ENCODE results near the gene USP24. TPM values are rescaled to one million over a fixed set of nuclear protein-coding genes. Genes with fewer than 3 reads are reported as not detected.

The USP24 gene
- total RNA-seq, 1 experiment from 2014 or later = 32.9 TPM

DNA sequence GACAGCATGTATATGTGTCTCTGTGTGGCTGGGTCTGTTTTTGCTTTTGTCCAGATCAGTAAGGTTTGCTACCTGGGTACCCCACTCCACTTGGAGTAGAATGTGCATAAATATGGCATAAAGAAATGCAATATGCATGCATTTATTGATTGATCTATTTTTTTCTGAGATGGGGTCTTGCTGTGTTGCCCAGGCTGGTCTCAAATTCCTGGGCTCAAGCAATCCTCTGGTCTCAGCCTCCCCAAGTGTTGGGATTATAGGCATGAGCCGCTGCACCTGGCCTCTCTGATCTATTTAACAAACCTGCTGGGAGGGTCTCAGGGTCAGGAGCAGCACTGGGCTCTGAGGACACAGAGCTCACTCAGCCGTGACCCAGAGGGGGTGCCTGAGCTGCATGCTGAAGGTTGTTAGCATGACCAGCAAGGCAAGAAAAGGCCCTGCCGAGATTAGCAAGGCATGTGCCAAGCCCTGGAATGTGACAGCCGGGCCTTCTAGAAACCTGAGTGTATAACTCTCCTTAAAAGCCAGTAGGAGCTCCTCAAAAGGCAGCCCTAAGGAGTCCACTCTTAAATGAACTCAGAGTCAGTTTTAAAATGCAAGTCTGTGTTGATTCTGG, 153.3 kb downstream of the USP24 start:
- Histone ChIP-seq H3K4me3 (ENCODE audit: insufficient read depth, low read depth, low read length) (no peak overlapping the region), H3K27me3 (ENCODE audit: control insufficient read depth, insufficient read depth, low read length) (no peaks in the 10 kb centered on the region), H3K36me3 (replicated peaks; ENCODE audit: control insufficient read depth, insufficient read depth, low read length) (peaks cover 3% of the 10 kb centered on the region)
- peak; percentile 14 for DNase-seq

DNA sequence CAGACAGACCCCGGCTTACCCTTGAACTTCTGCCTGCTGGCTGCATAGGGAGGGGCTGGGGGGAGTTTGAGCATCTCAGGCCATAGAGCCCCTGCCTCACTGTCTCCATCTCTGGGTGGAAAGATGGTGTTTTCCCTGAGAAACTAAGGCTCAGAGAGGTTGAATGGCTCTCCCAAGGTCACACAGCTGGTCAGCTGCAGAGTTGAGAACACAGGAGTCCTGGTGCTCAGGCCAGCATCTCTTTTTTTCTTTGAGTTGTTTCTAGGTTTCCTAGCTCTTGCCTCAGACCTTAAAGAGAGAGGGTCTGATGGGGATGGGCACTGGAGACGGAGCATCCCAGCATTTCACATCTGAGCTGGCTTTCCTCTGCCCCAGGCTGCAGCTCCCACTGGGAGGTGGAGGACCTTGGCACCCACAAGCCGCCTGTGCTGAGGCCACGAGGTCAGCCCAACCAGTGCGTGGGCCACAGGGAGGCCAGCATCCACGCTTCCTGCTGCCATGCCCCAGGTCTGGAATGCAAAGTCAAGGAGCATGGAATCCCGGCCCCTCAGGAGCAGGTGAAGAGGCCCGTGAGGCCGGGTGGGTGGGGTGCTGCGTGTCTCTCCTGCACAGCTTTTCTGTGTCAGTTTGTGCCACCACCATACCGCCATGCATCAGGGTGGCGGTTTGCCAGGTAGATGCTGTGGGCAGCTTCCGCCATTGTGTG, 154.0 kb downstream of the USP24 start:
- H3K36me3 ChIP-seq (replicated peaks; ENCODE audit: control insufficient read depth, insufficient read depth, low read length) = peaks cover 3% of the 10 kb centered on the region
- DNase-seq = peak; percentile 25

DNA sequence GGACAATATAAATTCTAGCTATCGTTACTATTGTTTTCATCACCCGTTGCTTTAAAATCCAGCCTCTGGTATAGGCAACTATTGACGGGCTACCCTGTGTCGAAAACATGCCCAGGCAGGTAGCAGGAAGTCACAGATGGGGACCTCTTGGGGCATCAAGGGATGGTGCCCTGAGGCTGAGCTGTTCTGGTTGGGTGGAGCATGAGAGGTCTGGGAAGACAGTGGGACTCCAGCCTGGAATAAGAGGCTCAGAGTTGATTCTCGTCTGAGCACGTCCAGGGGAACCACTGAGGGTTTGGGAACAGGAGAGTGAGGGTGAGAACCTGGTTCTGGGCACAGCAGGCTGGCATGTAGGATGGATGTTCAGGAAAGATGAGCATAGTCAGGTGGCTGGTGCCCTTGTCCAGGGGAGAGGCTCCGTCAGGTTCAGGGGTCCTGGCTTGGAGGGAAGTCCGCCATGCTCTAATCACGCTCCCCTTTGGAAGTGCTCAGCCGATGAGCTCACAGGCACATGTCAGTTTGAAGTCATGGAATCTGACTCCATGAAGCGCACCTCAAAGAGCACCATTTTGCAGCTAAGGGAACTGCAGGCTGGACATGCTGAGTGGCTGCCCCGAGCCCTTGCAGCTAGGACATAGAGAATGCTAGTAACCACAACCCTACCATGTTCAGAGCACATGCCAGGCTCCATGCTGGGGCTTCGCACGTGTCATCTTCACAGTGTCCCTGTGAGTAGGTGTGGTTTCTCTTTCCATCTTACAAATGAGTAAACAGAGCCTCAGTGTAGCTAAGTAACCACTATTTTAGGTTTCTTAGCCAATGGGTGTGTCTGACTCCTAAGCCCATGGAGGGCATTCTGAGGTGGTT, 154.8 kb downstream of the USP24 start:
- Histone ChIP-seq H3K27me3 (ENCODE audit: control insufficient read depth, insufficient read depth, low read length) (no peaks in the 10 kb centered on the region), H3K4me3 (ENCODE audit: insufficient read depth, low read depth, low read length) (no peak overlapping the region), H3K36me3 (replicated peaks; ENCODE audit: control insufficient read depth, insufficient read depth, low read length) (peaks cover 3% of the 10 kb centered on the region)
- DNase-seq = no peak

More for the DNA sequence above, 154.0 kb downstream of the USP24 start:
- Histone ChIP-seq H3K4me3 (ENCODE audit: insufficient read depth, low read depth, low read length) (no peak overlapping the region), H3K27me3 (ENCODE audit: control insufficient read depth, insufficient read depth, low read length) (no peaks in the 10 kb centered on the region)

DNA sequence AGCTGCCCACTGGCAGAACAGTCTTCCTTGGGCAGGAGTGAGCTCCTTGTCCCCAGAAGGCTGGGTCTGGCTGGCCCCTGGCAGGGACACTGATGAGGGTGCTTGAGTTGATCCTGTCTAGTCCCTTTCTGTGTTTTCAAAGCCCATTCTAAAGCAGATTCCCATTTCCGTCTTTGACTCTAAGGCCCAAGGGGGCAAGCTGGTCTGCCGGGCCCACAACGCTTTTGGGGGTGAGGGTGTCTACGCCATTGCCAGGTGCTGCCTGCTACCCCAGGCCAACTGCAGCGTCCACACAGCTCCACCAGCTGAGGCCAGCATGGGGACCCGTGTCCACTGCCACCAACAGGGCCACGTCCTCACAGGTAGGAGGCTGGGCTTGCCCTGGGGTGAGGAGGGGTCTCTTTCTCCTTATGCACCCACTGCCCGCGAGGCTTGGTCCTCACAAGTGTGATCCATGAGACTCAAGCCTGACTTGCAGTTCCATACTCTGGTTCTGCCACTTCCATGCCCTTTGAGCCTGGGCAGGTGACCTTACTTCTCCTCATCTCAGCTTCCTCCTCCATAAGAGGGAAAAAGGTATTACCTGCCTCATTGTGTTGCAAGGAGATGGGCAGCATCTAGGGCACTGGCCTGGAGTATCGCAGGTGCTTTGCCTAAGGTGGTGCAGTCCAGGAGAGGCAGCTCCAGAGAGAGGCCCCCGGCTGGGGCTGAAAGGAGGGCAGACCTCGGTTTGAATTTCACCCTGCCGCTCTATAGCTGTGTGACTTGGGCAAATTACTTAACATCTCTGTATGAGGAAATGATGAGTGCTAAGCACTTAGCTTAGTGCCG, 155.6 kb downstream of the USP24 start:
- peaks cover 3% of the 10 kb centered on the region for H3K36me3 ChIP-seq (replicated peaks; ENCODE audit: control insufficient read depth, insufficient read depth, low read length)
- no peaks in the 10 kb centered on the region for H3K27me3 ChIP-seq (ENCODE audit: control insufficient read depth, insufficient read depth, low read length)
- H3K4me3 ChIP-seq (ENCODE audit: insufficient read depth, low read depth, low read length) = no peak overlapping the region
- DNase-seq = no peak

DNA sequence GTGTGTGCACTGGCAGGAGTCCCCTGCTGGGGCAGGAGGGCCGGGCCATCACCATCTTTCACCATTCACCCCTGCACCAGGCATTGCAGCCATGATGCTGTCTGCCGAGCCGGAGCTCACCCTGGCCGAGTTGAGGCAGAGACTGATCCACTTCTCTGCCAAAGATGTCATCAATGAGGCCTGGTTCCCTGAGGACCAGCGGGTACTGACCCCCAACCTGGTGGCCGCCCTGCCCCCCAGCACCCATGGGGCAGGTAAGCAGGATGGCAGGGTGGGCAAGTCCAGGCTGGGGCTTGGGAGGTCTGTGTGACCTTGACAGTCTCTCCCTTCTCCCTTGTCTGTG, 157.2 kb downstream of the USP24 start:
- Histone ChIP-seq H3K4me3 (ENCODE audit: insufficient read depth, low read depth, low read length) (no peak overlapping the region), H3K36me3 (replicated peaks; ENCODE audit: control insufficient read depth, insufficient read depth, low read length) (peaks cover 3% of the 10 kb centered on the region), H3K27me3 (ENCODE audit: control insufficient read depth, insufficient read depth, low read length) (no peaks in the 10 kb centered on the region)
- DNase-seq = no peak

DNA sequence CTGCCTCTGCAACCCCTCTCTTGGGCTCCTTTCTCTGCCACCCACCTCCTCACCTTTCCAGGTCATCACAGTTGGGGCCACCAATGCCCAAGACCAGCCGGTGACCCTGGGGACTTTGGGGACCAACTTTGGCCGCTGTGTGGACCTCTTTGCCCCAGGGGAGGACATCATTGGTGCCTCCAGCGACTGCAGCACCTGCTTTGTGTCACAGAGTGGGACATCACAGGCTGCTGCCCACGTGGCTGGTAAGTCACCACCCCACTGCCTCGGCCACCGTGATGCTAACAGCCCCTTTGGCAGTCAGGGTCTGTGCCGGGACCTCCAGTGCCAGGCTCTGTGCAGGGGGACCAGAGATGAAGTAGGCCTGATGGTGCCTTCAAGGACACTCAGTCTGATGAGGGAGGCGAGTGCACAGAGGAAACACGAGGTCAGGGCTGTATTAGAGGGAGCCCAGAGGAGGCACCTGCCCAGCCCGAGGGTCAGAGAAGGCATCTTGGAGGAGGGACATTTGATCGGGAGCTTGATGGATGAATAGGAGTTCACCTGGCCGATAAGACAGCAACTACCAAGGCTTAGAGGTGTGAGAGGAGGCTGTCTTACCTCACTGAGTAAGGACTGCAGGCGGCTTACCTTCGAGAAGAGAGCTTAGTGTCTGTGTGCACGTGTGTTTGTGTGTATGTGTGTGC, 157.8 kb downstream of the USP24 start:
- H3K36me3 ChIP-seq (replicated peaks; ENCODE audit: control insufficient read depth, insufficient read depth, low read length) = peaks cover 3% of the 10 kb centered on the region
- no peak for DNase-seq

DNA sequence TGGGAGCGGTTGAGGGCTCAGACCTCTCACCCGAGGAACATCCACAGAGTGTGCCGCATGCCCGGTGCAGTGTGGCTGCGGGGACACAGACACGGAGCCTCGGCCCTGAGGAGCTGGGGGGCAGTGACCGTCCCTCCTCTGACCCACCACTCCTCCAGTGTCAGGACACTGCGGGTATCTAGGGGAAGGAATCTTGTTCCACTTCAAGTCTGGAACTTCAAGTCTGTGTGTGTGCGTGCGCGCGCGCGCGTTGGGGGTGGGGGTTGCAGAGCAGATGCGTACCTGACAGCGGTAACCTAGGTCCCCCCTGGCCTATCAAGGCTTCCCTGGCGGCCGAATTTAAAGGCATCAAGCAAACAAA, 158.6 kb downstream of the USP24 start:
- H3K36me3 ChIP-seq (replicated peaks; ENCODE audit: control insufficient read depth, insufficient read depth, low read length) = peaks cover 3% of the 10 kb centered on the region

More for the DNA sequence above, 157.8 kb downstream of the USP24 start:
- Histone ChIP-seq H3K4me3 (ENCODE audit: insufficient read depth, low read depth, low read length) (no peak overlapping the region), H3K27me3 (ENCODE audit: control insufficient read depth, insufficient read depth, low read length) (no peaks in the 10 kb centered on the region)

DNA sequence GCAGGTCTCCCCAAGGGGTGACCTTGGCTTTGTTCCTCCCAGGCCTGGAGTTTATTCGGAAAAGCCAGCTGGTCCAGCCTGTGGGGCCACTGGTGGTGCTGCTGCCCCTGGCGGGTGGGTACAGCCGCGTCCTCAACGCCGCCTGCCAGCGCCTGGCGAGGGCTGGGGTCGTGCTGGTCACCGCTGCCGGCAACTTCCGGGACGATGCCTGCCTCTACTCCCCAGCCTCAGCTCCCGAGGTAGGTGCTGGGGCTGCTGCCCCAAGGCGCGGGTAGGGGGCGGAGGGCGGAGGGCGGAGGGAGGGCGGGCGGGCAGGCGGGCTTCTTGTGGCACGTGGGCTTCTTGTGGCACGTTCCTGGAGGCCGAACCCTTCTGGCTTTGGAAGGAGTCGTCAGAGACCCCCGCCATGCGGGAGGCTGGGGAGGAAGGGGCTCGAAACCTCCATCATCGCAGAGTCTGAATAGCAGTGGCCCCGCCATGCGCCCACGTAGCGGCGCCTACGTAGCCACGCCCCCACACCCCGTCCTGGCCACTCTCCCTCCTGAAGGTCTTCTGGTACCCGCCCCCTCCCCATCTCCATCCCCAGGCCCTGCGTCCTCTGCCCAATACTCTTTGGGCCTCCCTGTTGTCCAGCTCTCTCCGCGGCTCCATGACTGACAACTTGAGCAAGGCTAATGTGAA, 159.1 kb downstream of the USP24 start:
- DNase-seq = peak; percentile 56
- H3K27me3 ChIP-seq (ENCODE audit: control insufficient read depth, insufficient read depth, low read length) = no peaks in the 10 kb centered on the region
- H3K36me3 ChIP-seq (replicated peaks; ENCODE audit: control insufficient read depth, insufficient read depth, low read length) = peaks cover 3% of the 10 kb centered on the region
- no peak overlapping the region for H3K4me3 ChIP-seq (ENCODE audit: insufficient read depth, low read depth, low read length)

More for the DNA sequence above, 158.6 kb downstream of the USP24 start:
- DNase-seq = no peak
- Histone ChIP-seq H3K27me3 (ENCODE audit: control insufficient read depth, insufficient read depth, low read length) (no peaks in the 10 kb centered on the region), H3K4me3 (ENCODE audit: insufficient read depth, low read depth, low read length) (no peak overlapping the region)

DNA sequence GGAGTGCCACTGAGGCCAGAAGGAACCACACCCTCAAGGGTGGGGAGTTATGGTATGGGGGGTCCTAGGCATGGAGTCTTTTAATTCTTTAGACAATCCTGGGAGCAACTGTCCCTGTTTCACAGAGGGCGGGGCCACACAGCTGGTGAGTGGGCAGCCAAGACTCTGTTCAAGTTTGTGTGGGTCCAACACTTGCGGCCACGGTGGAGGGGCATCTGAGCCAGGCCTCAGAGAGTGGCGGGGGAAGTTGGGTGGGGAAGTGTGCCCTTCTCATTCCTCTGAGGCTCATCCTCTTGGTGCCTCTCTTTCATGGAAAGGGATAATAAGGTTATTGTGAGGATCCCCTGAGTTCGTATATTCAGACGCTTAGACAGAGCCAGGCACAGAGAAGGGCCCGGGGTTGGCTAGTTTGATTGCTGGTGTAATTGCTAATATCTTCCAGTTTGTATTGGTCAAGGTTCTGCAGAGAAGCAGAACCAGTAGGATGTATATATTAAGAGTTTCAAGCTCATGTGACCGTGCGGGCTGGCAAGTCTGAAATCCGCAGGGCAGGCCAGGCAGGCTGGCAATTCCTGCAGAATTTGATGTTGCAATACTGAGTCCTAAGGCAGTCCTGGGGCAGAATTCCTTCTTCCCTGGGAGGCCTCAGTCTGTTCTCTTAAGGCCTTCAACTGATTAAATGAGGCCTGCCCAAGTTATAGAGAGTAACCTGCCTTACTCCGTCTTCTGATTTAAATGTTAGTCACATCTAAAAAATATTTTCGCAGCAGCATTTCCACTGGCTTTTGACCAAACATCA, 159.9 kb downstream of the USP24 start:
- peak; percentile 16 for DNase-seq
- Histone ChIP-seq H3K27me3 (ENCODE audit: control insufficient read depth, insufficient read depth, low read length) (no peaks in the 10 kb centered on the region), H3K36me3 (replicated peaks; ENCODE audit: control insufficient read depth, insufficient read depth, low read length) (peaks cover 3% of the 10 kb centered on the region), H3K4me3 (ENCODE audit: insufficient read depth, low read depth, low read length) (no peak overlapping the region)

DNA sequence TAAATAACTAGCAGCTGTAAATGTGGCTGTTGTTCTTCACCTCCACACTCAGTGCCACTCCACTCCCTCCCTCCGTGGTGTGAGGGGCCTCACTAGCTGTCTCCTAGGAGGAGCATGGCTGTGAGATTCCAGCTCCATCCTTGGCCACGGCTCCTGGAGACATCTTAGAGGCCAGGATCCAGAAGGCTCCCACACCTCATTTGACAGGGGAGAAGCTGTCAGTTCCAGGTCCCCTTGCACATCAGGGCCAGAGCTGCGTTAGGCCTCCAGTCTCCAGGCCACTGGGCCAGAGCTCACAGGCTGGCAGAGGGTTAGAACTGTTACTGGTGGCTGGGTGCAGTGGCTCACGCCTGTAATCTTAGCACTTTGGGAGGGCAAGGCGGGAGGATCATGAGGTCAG, 160.8 kb downstream of the USP24 start:
- Histone ChIP-seq H3K36me3 (replicated peaks; ENCODE audit: control insufficient read depth, insufficient read depth, low read length) (no peaks in the 10 kb centered on the region; the same call in 1 of the 2 replicates), H3K27me3 (ENCODE audit: control insufficient read depth, insufficient read depth, low read length) (no peaks in the 10 kb centered on the region), H3K4me3 (ENCODE audit: insufficient read depth, low read depth, low read length) (no peak overlapping the region)
- DNase-seq = peak; percentile 23

DNA sequence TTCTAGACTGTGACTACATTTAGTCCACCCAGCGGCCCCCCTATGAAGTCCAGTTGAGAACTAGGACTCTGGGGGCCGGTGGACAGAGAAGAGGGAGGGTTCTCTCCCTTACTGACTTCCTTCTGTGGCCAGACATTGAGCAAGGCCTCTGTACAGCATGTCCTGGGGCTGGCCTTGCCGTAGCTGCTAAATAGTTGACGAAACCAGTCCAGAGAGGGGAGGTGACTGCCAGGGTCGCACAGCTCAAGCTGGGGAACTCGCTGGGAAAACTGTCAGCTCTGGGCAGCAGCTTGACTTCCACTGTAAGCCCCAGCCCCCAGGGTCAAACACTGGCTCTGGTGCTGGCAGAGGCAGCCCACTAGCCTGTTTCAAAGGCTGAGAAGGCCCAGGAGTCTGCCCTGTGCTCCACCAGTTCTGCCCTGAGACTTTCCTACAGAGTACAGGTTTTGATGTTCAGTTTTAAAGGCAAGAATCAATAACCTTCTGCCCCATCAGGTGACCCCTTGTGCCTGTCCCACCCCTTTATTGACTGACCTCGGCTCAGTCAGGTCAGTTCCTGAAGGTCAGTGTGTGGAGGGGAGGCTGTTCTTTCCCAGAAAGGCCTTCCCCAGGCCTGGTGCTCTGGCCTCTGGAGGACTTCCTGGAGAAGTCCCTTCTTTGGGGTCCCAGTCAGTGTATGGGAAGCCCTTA, 161.8 kb downstream of the USP24 start:
- no peak overlapping the region for H3K4me3 ChIP-seq (ENCODE audit: insufficient read depth, low read depth, low read length)
- DNase-seq = peak; percentile 13
- no peaks in the 10 kb centered on the region; the same call in 1 of the 2 replicates for H3K36me3 ChIP-seq (replicated peaks; ENCODE audit: control insufficient read depth, insufficient read depth, low read length)
- H3K27me3 ChIP-seq (ENCODE audit: control insufficient read depth, insufficient read depth, low read length) = no peaks in the 10 kb centered on the region

Measured in H7 (cell line).